ENCODE data around the gene CTNNB1.

CTNNB1 gene

DNA sequence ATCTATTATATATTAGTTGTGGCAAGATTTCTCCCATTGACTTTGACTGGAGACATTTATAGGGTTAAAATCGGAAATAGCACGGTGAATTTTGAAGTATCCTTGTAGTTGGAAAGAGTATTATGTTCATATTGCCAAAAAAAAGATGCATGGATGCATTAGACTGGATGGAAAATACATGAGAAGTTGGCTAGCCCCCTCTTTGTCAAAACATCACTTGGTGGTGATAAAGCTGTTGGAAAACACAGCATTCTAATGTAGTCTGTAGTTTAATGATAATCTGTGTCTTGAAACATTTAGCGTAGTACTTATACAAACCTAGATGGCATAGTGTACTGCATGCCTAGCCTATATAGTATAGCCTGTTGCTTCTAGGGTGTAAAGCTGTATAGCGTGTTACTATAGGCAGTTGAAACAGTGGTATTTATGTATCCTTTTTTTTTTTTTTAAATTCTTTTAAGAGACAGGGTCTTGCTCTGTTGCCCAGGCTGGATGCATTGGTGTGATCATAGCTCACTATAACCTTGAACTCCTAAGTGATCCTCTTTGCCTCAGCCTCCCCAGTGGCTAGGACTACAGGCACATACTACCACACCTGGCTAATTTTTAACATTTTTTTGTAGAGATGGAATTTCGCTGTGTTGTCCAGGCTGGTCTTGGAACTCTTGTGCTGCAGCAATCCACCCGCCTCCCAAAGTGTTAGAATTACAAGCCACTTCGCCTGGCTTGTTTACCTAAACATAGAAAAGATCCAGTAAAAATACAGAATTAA lies 21.8 kb downstream of the CTNNB1 start:
- DNase-seq, result no peak

DNA sequence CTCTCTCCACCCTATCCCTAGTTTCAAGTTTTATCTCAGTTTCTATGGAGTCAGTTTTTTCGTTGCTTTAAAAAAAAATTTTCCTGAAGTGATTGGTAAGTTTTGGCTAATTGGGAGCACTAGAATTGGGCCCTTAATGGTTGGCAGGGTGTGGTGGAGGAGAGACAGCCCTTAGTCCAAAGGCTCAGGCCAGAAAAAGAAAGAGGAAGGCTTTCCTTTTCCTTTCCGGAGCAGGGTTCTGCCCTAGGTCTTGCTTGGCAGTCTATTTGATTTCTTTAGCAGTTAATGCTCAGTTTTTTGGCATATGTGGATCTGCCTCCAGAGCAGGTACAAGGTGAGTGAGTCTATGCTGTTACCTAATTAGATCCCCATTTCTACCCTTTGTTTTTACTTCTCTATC lies 22.7 kb downstream of the CTNNB1 start:
- DNase-seq, result no peak

DNA sequence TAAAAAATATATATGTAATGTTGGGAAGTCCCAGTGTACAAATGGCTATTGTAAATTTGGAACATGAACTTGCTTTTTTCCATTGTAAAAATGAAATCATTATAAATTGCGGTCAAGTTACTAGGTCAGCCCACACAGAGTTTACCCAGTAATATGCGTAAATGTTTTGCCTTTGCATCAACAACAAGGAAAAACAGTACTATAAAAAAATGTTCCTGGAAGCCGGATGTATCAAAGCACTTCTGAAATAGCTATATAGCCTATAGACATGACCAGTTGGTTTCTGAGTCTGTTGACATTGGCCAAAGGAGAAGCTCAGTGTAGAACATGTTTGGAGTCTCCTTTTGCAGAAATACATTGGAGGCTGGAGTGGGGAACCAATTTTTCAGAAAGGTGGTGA lies 23.2 kb downstream of the CTNNB1 start:
- DNase-seq, result no peak

DNA sequence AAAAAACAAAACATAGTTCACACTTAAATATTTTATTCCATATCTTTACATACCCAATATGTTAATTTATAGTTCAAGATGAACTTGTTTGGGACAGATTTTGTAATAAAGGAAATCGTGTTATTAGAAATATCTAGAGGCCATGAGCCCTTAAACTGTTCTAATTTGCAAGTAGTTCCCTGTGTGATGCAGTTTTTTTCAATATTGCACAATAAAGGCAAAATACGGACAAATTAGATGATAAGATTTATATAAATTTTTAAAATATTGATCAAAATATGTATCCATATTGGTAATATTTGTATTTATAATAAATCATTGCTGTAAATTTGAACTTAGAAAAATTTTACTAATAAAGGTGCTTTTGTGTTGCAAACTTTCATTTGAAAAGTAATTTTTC lies 23.8 kb downstream of the CTNNB1 start:
- no peak for DNase-seq

DNA sequence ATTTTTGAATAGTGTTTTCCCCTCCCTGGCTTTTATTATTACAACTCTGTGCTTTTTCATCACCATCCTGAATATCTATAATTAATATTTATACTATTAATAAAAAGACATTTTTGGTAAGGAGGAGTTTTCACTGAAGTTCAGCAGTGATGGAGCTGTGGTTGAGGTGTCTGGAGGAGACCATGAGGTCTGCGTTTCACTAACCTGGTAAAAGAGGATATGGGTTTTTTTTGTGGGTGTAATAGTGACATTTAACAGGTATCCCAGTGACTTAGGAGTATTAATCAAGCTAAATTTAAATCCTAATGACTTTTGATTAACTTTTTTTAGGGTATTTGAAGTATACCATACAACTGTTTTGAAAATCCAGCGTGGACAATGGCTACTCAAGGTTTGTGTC lies 24.4 kb downstream of the CTNNB1 start:
- no peak for DNase-seq

DNA sequence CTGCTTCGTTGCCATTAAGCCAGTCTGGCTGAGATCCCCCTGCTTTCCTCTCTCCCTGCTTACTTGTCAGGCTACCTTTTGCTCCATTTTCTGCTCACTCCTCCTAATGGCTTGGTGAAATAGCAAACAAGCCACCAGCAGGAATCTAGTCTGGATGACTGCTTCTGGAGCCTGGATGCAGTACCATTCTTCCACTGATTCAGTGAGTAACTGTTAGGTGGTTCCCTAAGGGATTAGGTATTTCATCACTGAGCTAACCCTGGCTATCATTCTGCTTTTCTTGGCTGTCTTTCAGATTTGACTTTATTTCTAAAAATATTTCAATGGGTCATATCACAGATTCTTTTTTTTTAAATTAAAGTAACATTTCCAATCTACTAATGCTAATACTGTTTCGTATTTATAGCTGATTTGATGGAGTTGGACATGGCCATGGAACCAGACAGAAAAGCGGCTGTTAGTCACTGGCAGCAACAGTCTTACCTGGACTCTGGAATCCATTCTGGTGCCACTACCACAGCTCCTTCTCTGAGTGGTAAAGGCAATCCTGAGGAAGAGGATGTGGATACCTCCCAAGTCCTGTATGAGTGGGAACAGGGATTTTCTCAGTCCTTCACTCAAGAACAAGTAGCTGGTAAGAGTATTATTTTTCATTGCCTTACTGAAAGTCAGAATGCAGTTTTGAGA lies 25.0 kb downstream of the CTNNB1 start:
- DNase-seq, result no peak

DNA sequence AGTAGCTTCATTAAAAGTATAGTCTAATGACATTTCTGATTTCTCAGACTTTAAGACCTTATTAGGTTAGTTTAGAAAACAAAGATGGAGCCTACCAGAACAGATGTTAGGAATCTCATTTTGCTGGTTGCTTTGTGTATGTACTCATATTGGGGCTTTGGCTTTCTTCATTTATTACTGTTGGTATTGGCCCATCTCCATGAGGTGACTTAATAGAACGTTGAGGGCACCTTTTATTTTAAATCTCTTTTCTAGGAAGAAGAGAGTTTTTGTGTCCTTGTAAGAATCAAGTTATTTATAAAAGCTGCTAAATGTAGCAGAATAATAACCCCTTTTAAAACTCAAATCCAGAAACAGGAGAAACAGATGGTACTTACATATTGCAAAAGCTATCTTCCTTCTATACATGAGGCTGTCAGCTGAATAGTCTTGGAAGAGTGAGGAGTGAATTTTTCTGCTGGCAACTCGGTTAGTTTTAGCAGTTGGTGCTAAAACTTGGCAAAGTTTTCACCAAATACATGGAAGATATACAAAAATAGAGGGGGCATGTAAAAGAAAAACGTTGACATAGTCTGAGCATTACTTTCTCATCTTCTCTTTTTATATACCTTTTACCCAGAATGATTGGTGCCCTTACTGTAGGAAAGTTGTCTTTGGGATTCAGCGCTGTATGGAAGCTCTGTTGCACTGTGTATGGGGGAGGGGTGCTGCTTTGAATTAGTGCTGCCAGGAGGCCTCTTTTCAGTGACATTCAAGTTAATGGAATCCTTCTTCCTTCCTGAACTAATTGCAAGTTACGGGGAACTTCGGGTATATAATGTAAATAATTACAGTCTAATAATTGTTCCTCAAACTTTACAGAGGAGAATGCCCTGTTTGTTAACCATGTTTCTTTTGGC lies 35.8 kb downstream of the CTNNB1 start:
- no peak for DNase-seq

DNA sequence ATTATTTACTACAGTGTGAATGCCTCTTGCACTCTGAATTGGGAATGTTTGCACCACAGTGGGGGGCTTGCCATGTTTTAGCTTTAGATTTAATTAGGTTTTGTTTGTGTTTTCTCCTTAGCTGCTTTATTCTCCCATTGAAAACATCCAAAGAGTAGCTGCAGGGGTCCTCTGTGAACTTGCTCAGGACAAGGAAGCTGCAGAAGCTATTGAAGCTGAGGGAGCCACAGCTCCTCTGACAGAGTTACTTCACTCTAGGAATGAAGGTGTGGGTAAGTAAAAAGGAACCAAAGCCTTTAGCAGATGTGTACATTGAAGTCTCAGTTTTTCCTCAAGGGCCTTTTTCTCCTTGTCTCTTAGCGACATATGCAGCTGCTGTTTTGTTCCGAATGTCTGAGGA lies 36.9 kb downstream of the CTNNB1 start:
- DNase-seq, result no peak

DNA sequence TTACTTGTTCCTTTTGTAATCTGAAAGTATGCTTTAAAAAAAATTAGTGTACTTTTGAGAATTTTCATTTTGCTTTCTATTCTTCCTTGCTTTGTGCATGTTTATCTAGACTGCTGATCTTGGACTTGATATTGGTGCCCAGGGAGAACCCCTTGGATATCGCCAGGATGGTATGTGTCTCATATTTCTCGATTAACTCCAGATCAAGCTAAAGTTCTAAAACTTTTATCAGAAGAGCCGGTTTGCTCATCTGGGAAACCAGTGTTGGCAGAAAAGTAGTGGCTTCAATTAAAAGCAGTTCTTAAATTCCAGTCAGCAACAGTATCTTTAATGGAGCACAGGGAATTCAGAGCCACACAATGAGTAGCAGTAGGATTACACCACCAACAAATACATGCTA lies 38.6 kb downstream of the CTNNB1 start:
- no peak for DNase-seq

DNA sequence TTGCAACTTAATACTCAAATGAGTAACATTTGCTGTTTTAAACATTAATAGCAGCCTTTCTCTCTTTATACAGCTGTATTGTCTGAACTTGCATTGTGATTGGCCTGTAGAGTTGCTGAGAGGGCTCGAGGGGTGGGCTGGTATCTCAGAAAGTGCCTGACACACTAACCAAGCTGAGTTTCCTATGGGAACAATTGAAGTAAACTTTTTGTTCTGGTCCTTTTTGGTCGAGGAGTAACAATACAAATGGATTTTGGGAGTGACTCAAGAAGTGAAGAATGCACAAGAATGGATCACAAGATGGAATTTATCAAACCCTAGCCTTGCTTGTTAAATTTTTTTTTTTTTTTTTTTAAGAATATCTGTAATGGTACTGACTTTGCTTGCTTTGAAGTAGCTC lies 40.3 kb downstream of the CTNNB1 start:
- DNase-seq, result no peak

DNA sequence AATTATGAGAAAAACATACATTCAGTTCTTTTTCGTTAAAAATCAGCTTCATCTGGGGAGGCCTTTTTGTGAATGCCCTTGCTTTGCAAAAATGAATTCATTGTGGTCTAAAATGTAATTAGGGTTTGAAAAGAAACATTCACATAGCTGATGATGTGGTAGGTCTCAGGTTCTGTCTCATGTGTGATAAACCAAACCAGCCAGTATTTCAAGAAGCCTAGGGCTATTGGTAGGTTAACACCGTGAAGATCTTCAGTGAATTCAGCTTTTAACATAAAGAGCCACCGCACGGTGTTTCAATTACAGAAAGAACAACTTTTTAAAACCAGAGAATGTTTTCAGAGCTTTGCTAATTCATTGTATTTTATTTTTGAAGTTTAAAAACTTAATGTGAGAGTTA lies 41.9 kb downstream of the CTNNB1 start:
- DNase-seq, result no peak

DNA sequence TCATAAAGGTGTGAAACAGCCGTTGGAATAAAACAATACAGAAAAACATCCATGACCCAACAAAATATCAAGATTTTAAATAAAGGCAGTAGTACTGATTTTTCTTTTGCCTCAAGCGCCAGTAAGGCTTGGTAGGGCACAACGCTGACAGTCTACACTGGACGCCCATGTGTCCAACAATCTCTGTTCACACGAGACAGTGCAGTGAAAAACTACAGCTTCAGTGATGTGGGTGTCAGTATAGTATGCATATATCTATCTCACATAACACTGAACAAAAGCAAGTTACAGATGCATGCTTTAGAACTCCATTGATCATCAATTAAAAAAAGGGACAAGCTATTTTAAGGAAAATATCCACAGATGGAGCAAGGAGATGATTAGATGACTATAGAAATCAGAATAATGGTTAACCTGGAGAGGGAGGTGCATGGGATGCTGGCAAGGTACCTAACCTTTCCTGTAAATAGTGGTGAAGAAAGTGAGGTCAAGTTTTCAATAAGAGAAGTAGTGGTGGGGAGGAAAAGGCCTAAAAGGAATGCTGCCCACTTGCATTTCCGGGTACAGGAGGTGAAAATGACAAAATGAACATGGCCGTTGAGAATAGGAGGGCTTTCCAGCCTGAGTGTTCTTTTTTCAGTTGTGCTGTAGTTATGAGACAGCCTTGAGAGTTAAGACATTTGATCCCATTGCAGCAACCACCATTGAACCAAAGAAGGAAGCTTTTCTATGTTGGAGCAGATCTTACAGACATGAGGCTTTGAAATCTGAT lies 42.7 kb downstream of the CTNNB1 start:
- no peak for DNase-seq

DNA sequence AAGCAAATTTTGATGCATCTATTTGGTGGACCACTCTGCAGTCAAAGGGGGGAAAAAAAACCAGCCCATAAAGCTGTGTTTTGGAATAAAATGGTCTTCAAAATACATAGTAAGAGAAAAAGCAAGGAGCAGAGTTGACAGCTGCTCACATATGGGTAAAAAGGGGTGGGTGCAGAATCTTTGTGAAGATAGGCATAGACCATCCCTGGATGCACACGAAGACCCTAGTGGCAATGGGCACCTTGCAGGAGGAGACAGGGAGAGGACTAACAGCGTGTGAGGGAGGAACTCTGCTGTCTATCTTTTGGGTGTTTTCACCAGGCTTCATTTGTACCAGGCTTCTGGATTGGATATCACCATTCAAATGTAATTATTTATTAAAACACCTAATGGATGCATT lies 43.9 kb downstream of the CTNNB1 start:
- no peak for DNase-seq

DNA sequence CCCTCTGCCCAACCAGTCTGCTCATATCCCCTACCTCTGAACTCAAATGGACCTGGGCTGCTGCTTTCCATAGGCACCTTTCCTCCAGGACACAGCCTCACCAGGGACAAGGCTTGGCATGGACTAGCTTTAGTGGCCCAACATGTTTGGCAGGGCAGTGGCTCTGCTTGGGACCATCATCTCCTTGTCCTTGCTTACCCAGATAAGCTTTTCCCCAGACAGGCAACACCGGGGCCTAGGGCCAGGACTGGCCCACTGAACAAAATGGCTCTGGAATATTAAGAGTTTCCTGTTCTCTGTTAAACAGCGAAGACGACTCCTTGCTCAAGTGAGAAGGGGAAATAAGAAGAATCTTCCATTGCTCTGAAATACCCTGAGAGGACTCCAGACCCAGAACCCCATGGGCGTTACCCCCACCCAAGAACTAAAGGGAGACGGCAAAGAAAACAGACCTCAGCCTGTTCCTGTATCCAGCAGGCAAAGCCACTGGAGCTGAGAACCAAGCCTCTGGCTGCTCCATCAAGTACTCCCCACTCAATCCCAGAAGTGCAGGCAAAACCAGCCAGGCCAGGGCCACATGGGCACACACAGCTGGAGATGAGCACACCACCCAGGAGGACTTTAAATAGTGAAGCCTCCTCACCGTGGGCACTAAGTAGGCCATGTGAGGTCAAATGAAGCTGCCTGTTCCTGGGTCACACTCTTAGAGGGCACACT lies 45.5 kb downstream of the CTNNB1 start:
- DNase-seq, result no peak

DNA sequence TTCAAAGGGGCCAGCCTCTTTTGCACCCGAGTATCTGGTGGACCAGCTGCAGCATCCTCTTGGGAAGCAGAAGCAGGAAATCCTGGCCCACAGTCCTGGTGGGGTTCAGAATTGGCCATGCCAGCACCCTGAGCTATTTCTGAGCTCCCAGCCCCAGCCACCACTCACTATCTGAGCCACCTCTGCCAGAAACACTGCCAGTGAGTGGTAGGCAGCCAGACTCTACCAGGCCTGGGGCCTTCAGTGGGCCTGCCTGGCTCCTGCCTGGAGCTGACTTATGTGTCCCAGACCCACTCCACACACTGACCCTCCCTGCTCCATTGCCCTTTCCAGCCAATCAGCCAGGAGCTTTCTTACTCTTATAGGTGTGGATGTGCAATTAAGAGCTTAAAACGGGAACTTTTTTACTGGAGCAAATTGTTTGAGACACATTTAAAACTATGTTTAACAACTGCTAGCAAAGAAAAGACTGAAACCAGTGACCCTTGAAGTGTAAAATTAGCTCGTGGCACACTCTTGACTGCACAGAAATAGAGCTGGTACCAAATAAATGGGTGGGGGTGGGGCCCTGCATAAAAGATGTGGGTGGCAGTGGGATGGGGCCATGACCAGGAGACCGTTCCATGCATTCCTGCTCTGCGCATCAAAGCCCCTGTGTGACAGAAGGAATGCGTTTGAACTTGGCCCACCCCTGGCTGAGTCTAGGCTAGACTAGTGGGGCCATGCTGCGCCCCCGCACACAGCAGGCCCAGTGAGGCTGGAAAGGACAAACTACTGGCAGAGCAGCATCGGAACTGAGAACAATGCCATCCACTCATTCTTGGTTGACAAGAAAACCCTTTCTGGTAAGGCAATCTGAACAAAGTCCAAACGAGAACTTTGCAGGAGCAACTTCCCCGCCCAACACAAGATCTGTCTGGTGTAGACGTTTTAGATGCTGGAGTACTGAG lies 48.0 kb downstream of the CTNNB1 start:
- no peak for DNase-seq

DNA sequence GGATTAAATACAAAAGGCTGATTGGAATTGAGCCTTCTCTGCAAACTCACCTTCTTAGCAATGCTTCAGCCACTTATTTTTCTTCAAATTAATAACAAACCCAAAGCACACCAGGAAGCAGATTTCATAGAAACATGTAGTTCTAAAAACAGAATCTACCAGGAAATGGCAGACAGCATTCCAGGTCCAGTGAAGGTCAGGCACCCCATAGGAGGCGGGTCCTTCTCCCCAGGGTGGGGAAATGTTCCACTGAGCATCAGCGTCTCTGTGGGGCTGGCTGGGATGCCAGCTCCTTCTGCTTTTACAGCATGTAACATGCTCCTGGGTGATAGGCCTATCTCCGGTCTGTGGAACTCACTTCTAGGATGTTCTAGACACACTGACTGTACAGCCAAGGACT lies 49.2 kb downstream of the CTNNB1 start:
- no peak for DNase-seq

DNA sequence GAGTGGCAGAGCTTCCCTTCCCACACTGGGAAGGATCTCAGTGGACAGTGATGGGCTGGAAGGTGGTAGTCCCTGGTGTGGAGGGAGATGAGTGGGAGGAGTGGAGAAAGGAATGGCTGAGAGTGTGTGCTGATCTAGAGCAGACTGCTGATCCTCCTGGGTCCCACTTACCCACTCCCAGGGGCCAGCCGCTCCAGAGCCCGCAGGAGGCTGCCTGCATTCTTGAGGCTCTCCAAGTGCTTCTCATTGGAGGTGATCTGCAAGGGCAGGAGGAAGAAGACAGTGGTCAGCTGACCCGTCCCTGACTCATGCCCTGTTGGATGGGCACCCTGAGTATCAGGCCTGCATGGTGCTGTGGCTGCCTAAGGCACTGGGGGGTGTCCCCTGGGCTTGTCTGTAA lies 50.0 kb downstream of the CTNNB1 start:
- DNase-seq, result no peak

DNA sequence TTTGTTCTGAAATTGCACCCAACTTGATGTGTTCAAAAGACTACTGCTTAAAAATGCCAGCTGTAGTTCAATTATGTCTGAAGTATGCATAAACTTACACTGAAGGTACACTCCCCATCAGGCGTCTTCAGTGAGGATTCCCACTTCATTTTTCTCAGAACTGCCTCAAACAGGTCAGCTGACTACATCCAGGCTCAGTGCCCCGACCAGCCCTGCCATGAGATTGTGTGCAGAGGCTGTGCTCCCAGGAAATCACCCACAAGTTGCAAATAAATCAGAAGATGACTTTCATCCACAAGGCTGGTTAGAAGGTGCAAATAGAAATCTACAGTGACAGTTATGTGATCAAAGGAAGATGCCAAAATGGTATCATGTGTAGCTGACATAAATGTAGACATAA lies 51.5 kb downstream of the CTNNB1 start:
- no peak for DNase-seq

DNA sequence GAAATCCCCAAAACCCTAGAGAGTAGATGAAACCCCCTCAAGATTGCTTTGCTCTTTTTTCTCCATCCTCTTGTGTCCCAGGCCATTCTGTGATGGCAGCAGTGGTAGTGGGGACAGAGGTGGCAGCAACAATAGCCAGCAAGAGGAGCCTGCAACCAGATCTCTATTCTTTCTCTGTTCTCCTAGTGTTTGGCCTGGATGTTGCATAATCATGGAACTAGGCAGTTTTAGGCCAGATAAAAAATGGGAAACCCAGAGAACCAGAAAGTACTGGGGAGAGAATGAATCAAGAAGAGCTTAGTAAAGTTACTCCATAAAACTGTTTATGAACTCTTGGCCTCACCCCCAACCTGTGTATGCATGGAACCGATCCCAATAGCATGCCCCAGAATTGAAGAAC lies 52.3 kb downstream of the CTNNB1 start:
- DNase-seq, result no peak

DNA sequence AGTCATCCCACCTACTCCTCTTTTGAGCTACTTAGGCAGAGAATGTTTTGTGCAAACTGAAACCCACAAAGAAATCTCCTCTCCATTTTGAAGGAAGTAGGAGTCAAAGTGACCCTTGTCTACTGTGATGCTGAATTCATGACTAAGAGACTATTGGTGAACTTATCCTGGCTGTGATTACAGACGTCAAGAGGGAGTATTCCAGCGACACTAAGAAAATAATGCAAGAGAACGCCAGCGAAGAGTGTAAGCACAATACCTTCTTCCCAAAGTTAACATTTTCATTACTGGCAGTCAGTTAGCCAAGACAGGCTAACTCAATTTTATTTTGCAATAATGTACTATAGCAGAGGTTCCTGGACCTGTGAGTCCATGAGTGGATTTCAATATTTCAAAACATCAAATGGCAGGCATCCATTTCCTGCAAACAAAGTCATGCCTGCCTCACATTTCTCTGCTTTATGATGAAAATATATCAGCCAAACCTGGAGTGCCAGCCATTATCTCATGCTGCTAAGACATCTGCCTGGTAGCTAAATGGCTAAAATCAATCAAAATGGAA lies 59.0 kb downstream of the CTNNB1 start:
- no peak for DNase-seq

All from CD4-positive, alpha-beta T cell treated with Interleukin-4 for 4 hours (primary cell).